GM11168 (cell line): ENCODE results near the gene GPT2.
"Not testable (repeated sequence)": the region's sequence is repeated elsewhere in the genome, so short reads cannot be mapped to it uniquely, and the experiment has no call there.

ENCODE experiments used
- in situ Hi-C: fragments of 300-500 bp; cut with MboI; formaldehyde crosslinking; loops from one replicate; pipeline ENCODE4 v1.12.0; 2022; ENCODE audit warnings: low sequenced_read_pairs; ENCODE audit not compliant: unreplicated experiment

The GPT2 gene

GRCh38 chr16:46859719-46860152 lies 24.4 kb upstream of the GPT2 start:
- in situ Hi-C loops: loop anchor here (5.0 kb wide), 1 partner anchor 58 kb away; no protein-coding TSS in a partner anchor

GRCh38 chr16:46862555-46863447 lies 21.4 kb upstream of the GPT2 start:
- in situ Hi-C loops: loop anchor here (5.0 kb wide), 1 partner anchor 54 kb away; no protein-coding TSS in a partner anchor

- in situ Hi-C loops: no loop called here
Measured at GRCh38 chr16:46866286-46866685, 17.9 kb upstream of the GPT2 start.

DNA sequence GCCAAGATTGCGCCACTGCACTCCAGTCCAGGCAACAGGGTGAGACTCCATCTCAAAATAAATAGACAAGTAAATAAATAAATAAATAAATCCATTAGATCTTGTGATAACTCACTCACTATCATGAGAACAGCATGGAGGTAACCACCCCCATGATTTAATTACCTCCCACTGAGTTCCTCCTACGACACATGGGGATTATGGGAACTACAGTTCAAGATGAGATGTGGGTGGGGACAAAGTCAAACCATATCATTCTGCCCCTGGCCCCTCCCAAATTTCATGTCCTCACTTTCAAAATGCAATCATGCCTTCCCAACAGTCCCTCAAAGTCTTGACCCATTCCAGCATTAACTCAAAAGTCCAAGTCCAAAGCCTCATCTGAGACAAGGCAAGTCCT lies 16.7 kb upstream of the GPT2 start:
- in situ Hi-C loops: not testable (repeated sequence)

DNA sequence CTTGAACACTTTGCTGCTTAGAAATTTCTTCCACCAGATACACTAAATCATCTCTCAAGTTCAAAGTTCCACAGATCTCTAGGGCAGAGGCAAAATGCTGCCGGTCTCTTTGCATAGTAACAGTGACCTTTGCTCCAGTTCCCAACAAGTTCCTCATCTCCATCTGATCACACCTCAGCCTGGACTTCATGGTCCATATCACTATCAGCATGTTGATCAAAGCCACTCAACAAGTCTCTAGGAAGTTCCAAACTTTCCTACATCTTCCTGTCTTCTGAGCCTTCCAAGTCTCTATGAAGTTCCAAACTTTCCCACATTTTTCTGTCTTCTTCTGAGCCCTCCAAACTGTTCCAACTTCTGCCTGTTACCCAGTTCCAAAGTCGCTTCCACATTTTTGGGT lies 15.3 kb upstream of the GPT2 start:
- in situ Hi-C loops: not testable (repeated sequence)

DNA sequence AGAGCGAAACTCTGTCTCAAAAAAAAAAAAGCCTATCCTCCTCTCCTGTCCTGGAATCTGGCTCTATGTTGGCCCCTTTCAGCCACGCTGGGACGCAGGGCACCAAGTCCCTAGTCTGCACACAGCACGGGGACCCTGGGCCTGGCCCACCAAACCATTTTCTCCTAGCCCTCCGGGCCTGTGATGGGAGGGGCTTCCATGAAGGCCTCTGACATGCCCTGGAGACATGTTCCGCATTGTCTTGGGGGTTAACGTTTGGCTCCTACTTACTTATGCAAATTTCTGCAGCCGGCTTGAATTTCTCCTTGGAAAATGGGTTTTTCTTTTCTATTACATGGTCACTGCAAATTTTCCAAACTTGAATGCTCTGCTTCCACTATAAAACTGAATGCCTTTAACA lies 12.6 kb upstream of the GPT2 start:
- in situ Hi-C loops: no loop called here

DNA sequence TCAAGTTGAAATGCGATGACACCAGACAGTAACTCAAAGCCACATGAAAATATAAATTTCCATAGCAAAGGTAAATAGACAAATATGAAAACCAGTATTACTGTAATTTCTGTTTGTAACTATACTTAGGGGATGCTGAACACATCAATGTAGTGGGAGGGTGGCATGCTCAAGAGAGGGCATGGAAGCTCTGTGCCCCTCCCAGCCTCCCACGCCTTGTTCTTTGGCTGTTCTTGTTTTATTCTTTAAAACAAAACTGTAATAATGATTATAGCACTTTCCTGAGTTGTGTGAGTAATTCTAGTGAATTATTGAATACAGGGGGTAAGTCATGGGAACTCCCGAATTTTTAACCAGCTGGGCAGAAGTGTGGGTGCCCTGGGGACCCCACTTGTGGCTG lies 11.0 kb upstream of the GPT2 start:
- in situ Hi-C loops: no loop called here

- in situ Hi-C loops: no loop called here
Measured at GRCh38 chr16:46875243-46875642, 8.9 kb upstream of the GPT2 start.

DNA sequence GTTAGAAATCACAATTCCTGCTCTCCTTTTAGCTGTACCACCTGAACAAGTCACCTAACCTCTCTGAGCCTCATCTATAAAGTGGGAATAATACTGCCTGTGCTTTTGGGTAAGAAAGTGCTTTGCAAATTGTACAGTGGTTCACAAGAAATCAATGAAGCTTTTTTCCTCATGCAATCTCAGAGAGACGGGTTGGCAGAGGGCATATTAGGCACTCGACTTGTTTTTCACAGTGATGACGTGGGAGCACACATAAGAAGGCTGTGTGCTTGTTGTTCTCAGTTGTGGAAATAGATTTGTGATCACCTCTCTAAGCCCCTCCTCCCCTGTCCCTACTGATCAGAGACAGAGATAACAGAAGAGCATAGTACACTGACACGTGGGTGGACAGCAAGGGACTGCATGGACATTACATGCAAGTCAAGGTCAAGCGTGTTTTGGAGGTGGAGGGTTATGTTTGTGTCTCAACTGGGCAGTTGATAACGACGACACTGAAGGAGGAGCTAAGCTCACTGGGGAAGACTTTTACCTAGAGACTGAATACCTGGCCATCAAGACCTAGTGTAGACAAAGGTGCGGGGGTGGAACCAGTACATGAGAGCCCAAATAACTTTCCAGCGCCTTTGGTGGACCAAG lies 1.7 kb upstream of the GPT2 start:
- in situ Hi-C loops: no loop called here

DNA sequence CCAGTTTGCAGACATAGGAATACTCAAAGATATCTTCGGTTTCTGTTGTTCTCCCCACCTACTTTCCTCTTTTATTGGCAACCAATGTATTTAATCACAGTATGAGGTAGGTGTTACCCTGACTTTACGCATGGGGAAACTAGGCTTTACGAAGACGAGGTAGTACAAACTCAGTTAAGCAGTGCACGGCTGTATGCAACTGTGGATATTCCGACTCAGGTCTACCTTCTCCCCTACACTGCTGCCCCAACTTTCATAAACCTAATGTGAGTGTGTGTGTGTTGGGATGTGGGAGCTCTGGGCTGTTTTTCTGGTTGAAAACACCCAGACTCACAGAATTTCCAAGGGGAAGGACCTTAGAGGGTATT lies 1.2 kb upstream of the GPT2 start:
- in situ Hi-C loops: no loop called here

GRCh38 chr16:46883353-46883689 lies 841 bp upstream of the GPT2 start:
- in situ Hi-C loops: no loop called here

DNA sequence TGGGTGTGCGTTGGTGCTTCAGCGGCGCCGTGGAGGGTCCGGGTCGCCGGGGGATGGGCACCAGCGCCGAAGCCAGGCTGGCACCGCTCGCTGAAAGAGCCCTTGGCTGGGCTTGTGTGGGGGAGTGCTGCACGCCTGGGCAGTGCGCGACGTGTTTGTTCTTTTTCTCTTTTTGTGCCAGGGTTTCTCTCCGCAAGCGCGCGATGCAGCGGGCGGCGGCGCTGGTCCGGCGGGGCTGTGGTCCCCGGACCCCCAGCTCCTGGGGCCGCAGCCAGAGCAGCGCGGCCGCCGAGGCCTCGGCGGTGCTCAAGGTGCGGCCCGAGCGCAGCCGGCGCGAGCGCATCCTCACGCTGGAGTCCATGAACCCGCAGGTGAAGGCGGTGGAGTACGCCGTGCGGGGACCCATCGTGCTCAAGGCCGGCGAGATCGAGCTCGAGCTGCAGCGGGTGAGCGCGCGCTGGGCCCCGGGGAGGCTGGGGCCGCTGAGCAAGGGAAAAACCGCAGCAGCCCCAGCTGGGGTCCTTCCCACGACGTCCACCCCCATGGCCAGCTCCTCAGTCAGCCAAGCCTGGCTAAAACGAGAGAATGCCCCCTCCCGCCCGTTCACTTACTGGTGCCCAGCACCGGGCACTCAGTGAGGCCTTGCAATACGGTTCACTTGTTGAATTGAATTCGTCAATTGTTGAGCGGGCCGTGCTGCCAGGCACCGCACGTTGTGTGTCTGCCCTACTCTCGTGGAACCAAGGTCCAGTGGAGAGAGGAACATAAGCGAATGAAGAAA lies 541 bp downstream of the GPT2 start:
- in situ Hi-C loops: no loop called here

DNA sequence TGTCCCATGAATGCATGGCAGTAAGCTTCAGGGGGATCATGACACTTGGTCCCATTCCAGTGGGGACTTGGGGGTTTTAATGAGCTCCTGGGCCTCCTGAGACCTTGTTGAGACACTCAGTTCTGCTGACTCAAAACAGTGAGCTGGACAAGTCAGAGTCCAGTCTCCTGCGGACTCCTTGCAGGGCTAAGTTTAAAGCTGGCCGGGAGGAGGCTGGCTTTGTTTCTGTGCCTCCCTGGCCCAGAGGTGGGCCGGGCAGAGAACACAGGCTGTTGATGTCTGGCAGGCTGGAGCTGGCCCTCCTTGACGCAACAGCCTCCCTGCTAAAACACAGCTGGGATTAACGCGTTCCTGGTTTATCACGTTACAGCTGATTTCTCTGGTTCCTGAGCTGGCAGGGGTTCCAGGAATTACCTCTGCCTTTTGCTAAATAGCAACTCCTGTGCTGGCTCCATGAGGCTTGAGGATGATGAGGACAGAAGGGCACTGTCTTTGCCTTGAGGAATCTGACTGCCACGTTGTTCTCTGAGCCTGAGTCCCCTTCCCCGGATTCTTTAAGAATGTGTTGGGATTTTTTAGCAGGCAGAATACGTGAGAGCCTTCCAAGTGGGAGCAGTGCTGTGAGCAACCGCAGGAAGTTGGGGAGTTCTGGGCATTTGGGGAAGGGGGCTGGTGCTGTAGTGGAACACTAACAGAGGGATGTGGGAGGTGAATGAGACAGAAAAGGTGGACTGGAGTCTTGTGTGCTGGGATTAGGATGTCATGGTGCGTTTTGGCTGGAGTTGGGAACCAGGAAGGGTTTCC lies 2.0 kb downstream of the GPT2 start:
- in situ Hi-C loops: no loop called here

GRCh38 chr16:46886764-46887523 lies 2.8 kb downstream of the GPT2 start:
- in situ Hi-C loops: no loop called here

DNA sequence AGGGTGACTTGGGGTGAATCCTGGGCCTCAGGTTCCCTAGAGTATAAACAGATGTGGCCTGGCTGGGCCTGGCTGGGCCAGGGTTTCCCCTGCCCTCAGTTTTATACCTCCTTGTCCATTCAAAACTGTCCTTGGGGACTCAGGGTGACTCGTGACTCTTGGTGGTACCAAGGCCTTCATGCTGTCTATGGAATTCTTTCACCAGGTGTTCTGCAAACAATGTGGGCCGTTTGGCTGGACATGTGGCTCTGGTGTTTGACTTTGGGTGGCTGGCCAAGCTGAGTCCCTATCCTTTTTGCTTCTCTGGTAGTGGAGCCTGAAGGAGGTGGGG lies 3.3 kb downstream of the GPT2 start:
- in situ Hi-C loops: no loop called here

- in situ Hi-C loops: no loop called here
Measured at GRCh38 chr16:46889245-46889941, 5.2 kb downstream of the GPT2 start.

DNA sequence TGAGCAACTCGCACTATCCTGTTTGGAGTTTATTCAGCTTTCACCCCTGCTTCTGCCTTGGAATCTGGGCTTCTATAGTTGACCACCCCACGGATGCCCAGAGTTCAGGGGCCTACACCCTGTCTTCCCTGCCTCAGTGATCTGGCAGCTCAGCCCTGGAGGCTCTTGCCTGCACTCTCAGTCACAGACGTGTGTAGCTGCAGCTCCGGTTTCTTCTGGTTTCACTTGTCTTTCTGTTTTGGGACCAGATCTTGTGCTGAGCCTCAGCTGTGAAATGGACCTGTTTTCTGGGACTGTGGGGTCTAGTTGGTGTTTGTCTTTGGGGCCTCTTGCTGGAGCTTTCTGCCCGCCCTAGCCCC lies 5.8 kb downstream of the GPT2 start:
- in situ Hi-C loops: no loop called here

DNA sequence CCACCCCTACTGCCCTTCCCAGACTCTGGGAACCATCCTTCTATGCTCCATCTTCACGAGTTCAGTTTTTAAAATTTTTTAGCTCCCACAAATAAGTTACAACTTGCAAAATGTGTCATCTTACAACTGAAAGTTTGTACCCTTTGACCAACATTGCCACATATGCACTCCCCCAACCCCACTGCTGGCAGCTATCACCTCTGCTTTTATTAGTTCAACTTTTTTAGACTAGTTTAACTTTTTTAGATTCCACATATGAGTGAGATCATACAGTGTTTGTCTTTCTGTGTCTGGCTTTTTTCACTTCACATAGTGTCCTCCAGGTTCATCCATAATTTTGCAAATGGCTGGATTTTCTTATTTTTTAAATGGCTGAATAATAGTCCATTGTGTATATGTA lies 7.7 kb downstream of the GPT2 start:
- in situ Hi-C loops: no loop called here

DNA sequence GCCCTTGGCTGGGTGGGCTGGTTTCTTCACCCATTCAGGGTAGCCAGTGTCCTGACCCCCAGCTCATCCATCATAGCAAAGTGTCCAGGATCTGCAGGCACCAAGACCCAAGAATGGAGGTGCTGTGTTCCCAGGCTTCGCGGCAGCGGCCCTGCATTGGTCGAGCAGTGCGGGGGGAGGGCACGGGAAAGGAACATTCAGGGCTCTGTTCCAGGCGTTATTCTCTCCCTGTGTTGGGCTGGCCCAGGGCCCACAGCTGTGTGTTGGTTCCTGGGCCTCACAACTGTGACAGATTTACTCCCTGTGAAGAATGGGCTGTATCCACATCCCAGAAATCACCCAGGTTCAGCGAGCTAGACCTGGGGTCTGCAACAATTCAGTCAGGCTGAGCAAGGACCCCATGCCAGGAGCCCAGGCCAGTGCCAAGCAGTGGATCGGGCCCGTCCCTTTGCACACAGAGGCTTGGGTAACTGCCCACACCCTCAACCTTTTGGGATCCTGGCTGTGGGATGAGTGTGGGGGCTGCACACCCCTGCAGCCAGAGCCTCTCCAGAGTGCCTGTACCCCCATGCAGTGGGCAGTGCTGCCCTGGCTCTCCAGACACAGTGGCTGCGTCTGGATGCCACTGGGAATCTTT lies 10.0 kb downstream of the GPT2 start:
- in situ Hi-C loops: no loop called here
